Keratinocyte (primary cell): ENCODE data around the gene RASAL3.

Experiments
- EZH2 ChIP-seq: IDR thresholded peaks from one replicate; pipeline ENCODE4 v1.6.1; 2012; ENCODE audit warnings: inconsistent platforms, mild to moderate bottlenecking, low read length, moderate library complexity
- TF ChIP-seq, protein P1 (sequence below), 3 experiments: IDR thresholded peaks in 1 of 3; conservative IDR thresholded peaks in 1 of 3; optimal IDR thresholded peaks in 1 of 3; 2 replicates in 2 of 3; 3 replicates in 1 of 3; pipeline versions ENCODE3 to v1.5.1; 2011; ENCODE audit warnings: low read length in 3 of 3, mild to moderate bottlenecking in 3 of 3, moderate library complexity in 2 of 3, control low read depth in 1 of 3, inconsistent platforms in 1 of 3; ENCODE audit not compliant: insufficient read depth in 2 of 3; ENCODE audit errors: extremely low read depth in 1 of 3

DNA sequence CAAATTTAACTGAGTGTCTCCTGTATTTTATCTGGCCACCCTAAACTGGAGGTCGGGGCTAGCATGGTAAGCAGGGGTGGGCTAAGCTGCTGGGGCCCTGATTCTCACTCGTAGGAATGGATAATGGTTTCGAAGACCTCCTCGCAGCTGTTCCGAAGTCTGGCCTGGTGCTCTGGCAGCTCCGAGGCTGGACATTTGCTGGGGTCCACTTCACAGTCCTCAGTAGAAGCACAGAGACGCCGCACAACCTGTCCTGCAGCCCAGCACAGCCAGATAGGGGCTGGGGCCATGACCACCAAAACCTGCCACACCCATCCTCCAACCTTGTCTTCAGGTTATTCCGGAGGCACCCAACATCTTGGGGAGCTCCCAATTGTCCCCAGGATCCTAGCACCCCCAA, 8.3 kb downstream of the RASAL3 start:
- TF ChIP-seq, protein P1, sequence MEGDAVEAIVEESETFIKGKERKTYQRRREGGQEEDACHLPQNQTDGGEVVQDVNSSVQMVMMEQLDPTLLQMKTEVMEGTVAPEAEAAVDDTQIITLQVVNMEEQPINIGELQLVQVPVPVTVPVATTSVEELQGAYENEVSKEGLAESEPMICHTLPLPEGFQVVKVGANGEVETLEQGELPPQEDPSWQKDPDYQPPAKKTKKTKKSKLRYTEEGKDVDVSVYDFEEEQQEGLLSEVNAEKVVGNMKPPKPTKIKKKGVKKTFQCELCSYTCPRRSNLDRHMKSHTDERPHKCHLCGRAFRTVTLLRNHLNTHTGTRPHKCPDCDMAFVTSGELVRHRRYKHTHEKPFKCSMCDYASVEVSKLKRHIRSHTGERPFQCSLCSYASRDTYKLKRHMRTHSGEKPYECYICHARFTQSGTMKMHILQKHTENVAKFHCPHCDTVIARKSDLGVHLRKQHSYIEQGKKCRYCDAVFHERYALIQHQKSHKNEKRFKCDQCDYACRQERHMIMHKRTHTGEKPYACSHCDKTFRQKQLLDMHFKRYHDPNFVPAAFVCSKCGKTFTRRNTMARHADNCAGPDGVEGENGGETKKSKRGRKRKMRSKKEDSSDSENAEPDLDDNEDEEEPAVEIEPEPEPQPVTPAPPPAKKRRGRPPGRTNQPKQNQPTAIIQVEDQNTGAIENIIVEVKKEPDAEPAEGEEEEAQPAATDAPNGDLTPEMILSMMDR (optimal IDR thresholded peaks at IDR 0.05 in 1 of 3, IDR thresholded peaks at IDR 0.05 in 1 of 3, conservative IDR thresholded peaks at IDR 0.05 in 1 of 3; ENCODE audit: extremely low read depth in 1 of 3, insufficient read depth in 2 of 3, low read length in 3 of 3) = no peak
- TF ChIP-seq EZH2 = no peak
